ENCODE data around the gene CAVIN3.

DNA sequence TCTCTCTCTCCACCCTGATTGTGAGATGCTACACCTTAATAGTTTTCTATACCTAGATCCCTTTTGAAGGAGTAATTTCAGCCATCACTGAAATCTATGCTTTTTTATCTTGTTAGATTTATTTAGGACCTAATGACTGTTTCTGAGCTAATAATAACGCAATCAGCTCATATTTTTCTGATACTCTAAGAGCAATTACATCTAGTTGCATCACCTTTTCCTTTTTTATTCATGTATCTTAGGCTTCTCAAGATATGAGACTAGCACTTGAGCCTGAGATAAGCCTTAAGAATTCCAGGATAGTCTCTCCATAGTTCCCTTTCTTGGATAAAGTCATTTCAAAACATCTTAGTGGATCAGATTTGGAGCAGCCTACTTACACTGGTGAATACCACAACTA is 25.1 kb upstream of the CAVIN3 start:
- TF ChIP-seq, protein P1, sequence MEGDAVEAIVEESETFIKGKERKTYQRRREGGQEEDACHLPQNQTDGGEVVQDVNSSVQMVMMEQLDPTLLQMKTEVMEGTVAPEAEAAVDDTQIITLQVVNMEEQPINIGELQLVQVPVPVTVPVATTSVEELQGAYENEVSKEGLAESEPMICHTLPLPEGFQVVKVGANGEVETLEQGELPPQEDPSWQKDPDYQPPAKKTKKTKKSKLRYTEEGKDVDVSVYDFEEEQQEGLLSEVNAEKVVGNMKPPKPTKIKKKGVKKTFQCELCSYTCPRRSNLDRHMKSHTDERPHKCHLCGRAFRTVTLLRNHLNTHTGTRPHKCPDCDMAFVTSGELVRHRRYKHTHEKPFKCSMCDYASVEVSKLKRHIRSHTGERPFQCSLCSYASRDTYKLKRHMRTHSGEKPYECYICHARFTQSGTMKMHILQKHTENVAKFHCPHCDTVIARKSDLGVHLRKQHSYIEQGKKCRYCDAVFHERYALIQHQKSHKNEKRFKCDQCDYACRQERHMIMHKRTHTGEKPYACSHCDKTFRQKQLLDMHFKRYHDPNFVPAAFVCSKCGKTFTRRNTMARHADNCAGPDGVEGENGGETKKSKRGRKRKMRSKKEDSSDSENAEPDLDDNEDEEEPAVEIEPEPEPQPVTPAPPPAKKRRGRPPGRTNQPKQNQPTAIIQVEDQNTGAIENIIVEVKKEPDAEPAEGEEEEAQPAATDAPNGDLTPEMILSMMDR (optimal IDR thresholded peaks at IDR 0.05 in 1 of 3, IDR thresholded peaks at IDR 0.05 in 1 of 3, conservative IDR thresholded peaks at IDR 0.05 in 1 of 3; ENCODE audit: extremely low read depth in 1 of 3, insufficient read depth in 2 of 3, low read length in 3 of 3), result no peak
- TF ChIP-seq EZH2 (IDR thresholded peaks at IDR 0.05; ENCODE audit: low read length), result no peak
